ENCODE results near the gene CTNND2. TPM values are rescaled to one million over a fixed set of nuclear protein-coding genes. Genes with fewer than 3 reads are reported as not detected.
A peak's percentile ranks its signal among the peaks of the same experiment; 100 is the strongest.

Gene CTNND2
- total RNA-seq: not detected

- peak in 1 of 3 donors; percentile 11 for DNase-seq (ENCODE audit: low read depth in 2 of 3, low spot score in 2 of 3)
Measured at GRCh38 chr5:11904265-11904906, at the start of gene CTNND2. Gene CTNND2, minus strand, starts transcription at chr5:11904446. Its CDS starts 593 bp downstream, at chr5:11903853.

GRCh38 chr5:11946317-11946716 lies 42.1 kb upstream of the CTNND2 start:
- DNase-seq (ENCODE audit: low read depth in 2 of 3, low spot score in 2 of 3): no peak

GRCh38 chr5:11941566-11941965 lies 37.3 kb upstream of the CTNND2 start:
- DNase-seq (ENCODE audit: low read depth in 2 of 3, low spot score in 2 of 3): no peak

GRCh38 chr5:11931638-11932037 lies 27.4 kb upstream of the CTNND2 start:
- no peak for DNase-seq (ENCODE audit: low read depth in 2 of 3, low spot score in 2 of 3)

GRCh38 chr5:11928909-11929308 lies 24.7 kb upstream of the CTNND2 start:
- no peak for DNase-seq (ENCODE audit: low read depth in 2 of 3, low spot score in 2 of 3)

- no peak for DNase-seq (ENCODE audit: low read depth in 2 of 3, low spot score in 2 of 3)
Measured at GRCh38 chr5:11925701-11926100, 21.5 kb upstream of the CTNND2 start.

GRCh38 chr5:11922394-11922793 lies 18.1 kb upstream of the CTNND2 start:
- no peak for DNase-seq (ENCODE audit: low read depth in 2 of 3, low spot score in 2 of 3)

GRCh38 chr5:11918463-11919045 lies 14.3 kb upstream of the CTNND2 start:
- DNase-seq (ENCODE audit: low read depth in 2 of 3, low spot score in 2 of 3): no peak

GRCh38 chr5:11909471-11909870 lies 5.2 kb upstream of the CTNND2 start:
- no peak for DNase-seq (ENCODE audit: low read depth in 2 of 3, low spot score in 2 of 3)

GRCh38 chr5:11906497-11906896 lies 2.3 kb upstream of the CTNND2 start:
- no peak for DNase-seq (ENCODE audit: low read depth in 2 of 3, low spot score in 2 of 3)

- peak in 1 of 3 donors; percentile 1 for DNase-seq (ENCODE audit: low read depth in 2 of 3, low spot score in 2 of 3)
Measured at GRCh38 chr5:11905206-11905605, 960 bp upstream of the CTNND2 start.

GRCh38 chr5:11903614-11904264 lies 507 bp downstream of the CTNND2 start:
- peak in 2 of 3 donors; percentile 39 to 52 for DNase-seq (ENCODE audit: low read depth in 2 of 3, low spot score in 2 of 3)

- peak in 1 of 3 donors; percentile 21 for DNase-seq (ENCODE audit: low read depth in 2 of 3, low spot score in 2 of 3)
Measured at GRCh38 chr5:11903121-11903613, 1.1 kb downstream of the CTNND2 start.

- no peak for DNase-seq (ENCODE audit: low read depth in 2 of 3, low spot score in 2 of 3)
Measured at GRCh38 chr5:11902201-11902619, 2.0 kb downstream of the CTNND2 start.

- no peak for DNase-seq (ENCODE audit: low read depth in 2 of 3, low spot score in 2 of 3)
Measured at GRCh38 chr5:11898787-11899186, 5.5 kb downstream of the CTNND2 start.

GRCh38 chr5:11897781-11898180 lies 6.5 kb downstream of the CTNND2 start:
- DNase-seq (ENCODE audit: low read depth in 2 of 3, low spot score in 2 of 3): no peak

- DNase-seq (ENCODE audit: low read depth in 2 of 3, low spot score in 2 of 3): no peak
Measured at GRCh38 chr5:11894992-11895391, 9.3 kb downstream of the CTNND2 start.

- no peak for DNase-seq (ENCODE audit: low read depth in 2 of 3, low spot score in 2 of 3)
Measured at GRCh38 chr5:11892832-11893231, 11.4 kb downstream of the CTNND2 start.

- no peak for DNase-seq (ENCODE audit: low read depth in 2 of 3, low spot score in 2 of 3)
Measured at GRCh38 chr5:11890777-11891176, 13.5 kb downstream of the CTNND2 start.

GRCh38 chr5:11888221-11888620 lies 16.0 kb downstream of the CTNND2 start:
- DNase-seq (ENCODE audit: low read depth in 2 of 3, low spot score in 2 of 3): no peak

GRCh38 chr5:11878814-11879213 lies 25.4 kb downstream of the CTNND2 start:
- DNase-seq (ENCODE audit: low read depth in 2 of 3, low spot score in 2 of 3): no peak

- no peak for DNase-seq (ENCODE audit: low read depth in 2 of 3, low spot score in 2 of 3)
Measured at GRCh38 chr5:11873587-11873986, 30.7 kb downstream of the CTNND2 start.

Data from hematopoietic multipotent progenitor cell (in vitro differentiated cells).